DND-41 (cell line): ENCODE measurements around the gene PPIF.

Experiments used
- CTCF ChIP-seq: IDR thresholded peaks from 2 replicates; pipeline ENCODE4 v1.5.1; 2012; ENCODE audit warnings: borderline replicate concordance, low read length, moderate library complexity, mild to moderate bottlenecking; ENCODE audit not compliant: poor library complexity, severe bottlenecking; ENCODE audit errors: extremely low read depth
- EZH2 ChIP-seq: IDR thresholded peaks from 3 replicates; pipeline ENCODE4 v1.6.1; 2012; ENCODE audit warnings: borderline replicate concordance, low read depth, mild to moderate bottlenecking, moderate library complexity, low read length, inconsistent platforms; ENCODE audit not compliant: severe bottlenecking

- TF ChIP-seq CTCF (no peak), EZH2 (no peak)
Measured at GRCh38 chr10:79335470-79336235, 11.6 kb upstream of the PPIF start.
